ELR (cell line): Measurements from ENCODE around the gene NTN5.
"Not testable (repeated sequence)": the region's sequence is repeated elsewhere in the genome, so short reads cannot be mapped to it uniquely, and the experiment has no call there.

Experiments
- DNase-seq: peaks from one replicate; pipeline ENCODE4 v3.0.0-alpha.2; 2015; ENCODE audit warnings: low read depth

Gene NTN5

GRCh38 chr19:48644355-48644754 is 28.5 kb downstream of the NTN5 start:
- no peak for DNase-seq

- no peak for DNase-seq
Measured at GRCh38 chr19:48642862-48643261, 30.0 kb downstream of the NTN5 start.

GRCh38 chr19:48641850-48642249 is 31.0 kb downstream of the NTN5 start:
- no peak for DNase-seq

GRCh38 chr19:48639483-48640375 is 33.1 kb downstream of the NTN5 start:
- no peak for DNase-seq

- no peak for DNase-seq
Measured at GRCh38 chr19:48638831-48639381, 33.9 kb downstream of the NTN5 start.

GRCh38 chr19:48637948-48638830 is 34.6 kb downstream of the NTN5 start:
- peak; percentile 91 for DNase-seq

- DNase-seq = peak; percentile 96
Measured at GRCh38 chr19:48637449-48637947, 35.3 kb downstream of the NTN5 start.

GRCh38 chr19:48636859-48637448 is 35.9 kb downstream of the NTN5 start, which contains the start of gene DBP:
DBP (minus strand) TSS chr19:48637379; CDS start chr19:48636994, 385 bp downstream.
- DNase-seq = peak; percentile 40

GRCh38 chr19:48635966-48636858 is 36.6 kb downstream of the NTN5 start:
- DNase-seq = no peak

GRCh38 chr19:48635263-48635965 is 37.4 kb downstream of the NTN5 start:
- peak; percentile 50 for DNase-seq

- peak; percentile 95 for DNase-seq
Measured at GRCh38 chr19:48634424-48635262, 38.2 kb downstream of the NTN5 start.

- no peak for DNase-seq
Measured at GRCh38 chr19:48634036-48634342, 38.8 kb downstream of the NTN5 start.

- DNase-seq = no peak
Measured at GRCh38 chr19:48633148-48634035, 39.4 kb downstream of the NTN5 start.

GRCh38 chr19:48632692-48633147 is 40.1 kb downstream of the NTN5 start:
- DNase-seq = peak; percentile 50

GRCh38 chr19:48632286-48632685 is 40.5 kb downstream of the NTN5 start:
- not testable (repeated sequence) for DNase-seq

- DNase-seq = no peak
Measured at GRCh38 chr19:48631225-48631624, 41.6 kb downstream of the NTN5 start.

GRCh38 chr19:48630296-48631063 is 42.3 kb downstream of the NTN5 start:
- DNase-seq = no peak
